MV-4-11 (cell line): ENCODE data around the gene NISCH.

ENCODE experiments used
- DNase-seq: peaks from one replicate; lab custom pipeline; 2025; lab: John Stamatoyannopoulos, UW

Gene NISCH

GRCh38 chr3:52539010-52539653 lies 83.7 kb downstream of the NISCH start:
- DNase-seq = peak; percentile 71

- DNase-seq = no peak
Observed at GRCh38 chr3:52541050-52541449, 85.6 kb downstream of the NISCH start.
